HEK293 (cell line): ENCODE data around the gene VPS54.

Experiments used
- CTCF ChIP-seq: fragments of 450-650 bp; formaldehyde crosslinking; IDR thresholded peaks from 2 replicates; pipeline ENCODE4 v1.5.1; 2016; ENCODE audit warnings: missing biosample characterization, missing genetic modification characterization
- TSHZ1 ChIP-seq: fragments of 450-650 bp; formaldehyde crosslinking; IDR thresholded peaks from 2 replicates; pipeline ENCODE4 v1.5.1; 2016; ENCODE audit warnings: missing biosample characterization, missing genetic modification characterization, borderline replicate concordance
- ZBTB20 ChIP-seq: fragments of 450-650 bp; formaldehyde crosslinking; IDR thresholded peaks from 2 replicates; pipeline ENCODE4 v1.5.1; 2016; ENCODE audit warnings: missing biosample characterization, missing genetic modification characterization
- ZNF398 ChIP-seq: fragments of 450-650 bp; formaldehyde crosslinking; IDR thresholded peaks from 2 replicates; pipeline ENCODE4 v1.5.1; 2017; ENCODE audit warnings: missing biosample characterization, missing genetic modification characterization
- ZNF449 ChIP-seq: fragments of 450-650 bp; formaldehyde crosslinking; IDR thresholded peaks from 2 replicates; pipeline ENCODE4 v1.5.1; 2017; ENCODE audit warnings: missing biosample characterization, mild to moderate bottlenecking, missing genetic modification characterization, moderate library complexity
- ZNF560 ChIP-seq: fragments of 450-650 bp; formaldehyde crosslinking; IDR thresholded peaks from 2 replicates; pipeline ENCODE4 v1.5.1; 2017; ENCODE audit warnings: missing biosample characterization, missing genetic modification characterization, borderline replicate concordance
- ZNF776 ChIP-seq: fragments of 450-650 bp; formaldehyde crosslinking; IDR thresholded peaks from 2 replicates; pipeline ENCODE4 v1.5.0; 2017; ENCODE audit warnings: missing biosample characterization, missing genetic modification characterization, borderline replicate concordance
- ZNF792 ChIP-seq: fragments of 450-650 bp; formaldehyde crosslinking; IDR thresholded peaks from 2 replicates; pipeline ENCODE4 v1.5.1; 2016; ENCODE audit warnings: missing biosample characterization, missing genetic modification characterization

GRCh38 chr2:64036034-64036705 lies 16.9 kb upstream of the VPS54 start:
- TF ChIP-seq CTCF (tag by site-specific recombination) (no peak), ZNF560 (tag by site-specific recombination) (no peak), TSHZ1 (tag by site-specific recombination) (no peak), ZNF449 (tag by site-specific recombination) (no peak), ZNF792 (tag by site-specific recombination) (no peak), ZNF776 (tag by site-specific recombination) (no peak), ZBTB20 (tag by site-specific recombination) (no peak), ZNF398 (tag by site-specific recombination) (no peak)
